H4 (cell line): ENCODE measurements around the gene STPG2. TPM values are rescaled to one million over a fixed set of nuclear protein-coding genes. Genes with fewer than 3 reads are reported as not detected.

Experiments used
- total RNA-seq: library from RNA; depleted of rRNA; stranded (reverse); fragments of >200 nt; shearing (Covaris generic); gene quantifications from 2 replicates; pipeline ENCODE4 v1.2.3, GENCODE V29; 2014; rRNA removed

STPG2 gene
- total RNA-seq, 1 experiment from 2014 or later: not detected

Other genes with a start within 250 kb of the STPG2 start
- gene RAP1GDS1, start 117.9 kb upstream of the STPG2 start, total RNA-seq: 37.2 and 41.5 TPM in 2 replicates